Fibroblast of skin of left quadriceps (primary cell): ENCODE results near the gene ZNF770.
"Not testable (repeated sequence)": the region's sequence is repeated elsewhere in the genome, so short reads cannot be mapped to it uniquely, and the experiment has no call there.

Source experiments
- DNase-seq, 2 experiments: peaks; one replicate each; pipeline ENCODE4 v3.0.0-alpha.2; 2013; ENCODE audit warnings: low read depth in 2 of 2

Gene ZNF770

GRCh38 chr15:34976743-34977142 lies 11.3 kb downstream of the ZNF770 start:
- no peak for DNase-seq

- no peak for DNase-seq
Measured at GRCh38 chr15:34976073-34976472, 12.0 kb downstream of the ZNF770 start.

- DNase-seq = no peak
Measured at GRCh38 chr15:34973512-34973911, 14.6 kb downstream of the ZNF770 start.

- not testable (repeated sequence) for DNase-seq
Measured at GRCh38 chr15:34970098-34970643, 17.9 kb downstream of the ZNF770 start.

- peak; percentile 97 to 98 for DNase-seq
Measured at GRCh38 chr15:34969340-34970097, 18.6 kb downstream of the ZNF770 start, which contains the start of gene AQR. AQR (minus strand) TSS chr15:34969742; CDS start chr15:34969613, 129 bp downstream.

GRCh38 chr15:34964277-34964676 lies 23.8 kb downstream of the ZNF770 start:
- no peak for DNase-seq

- DNase-seq = no peak
Measured at GRCh38 chr15:34953851-34954250, 34.2 kb downstream of the ZNF770 start.

GRCh38 chr15:34952481-34952880 lies 35.6 kb downstream of the ZNF770 start:
- DNase-seq = no peak

GRCh38 chr15:34951993-34952392 lies 36.1 kb downstream of the ZNF770 start:
- no peak for DNase-seq

- DNase-seq = peak; percentile 65 to 66
Measured at GRCh38 chr15:34944936-34945335, 43.2 kb downstream of the ZNF770 start.

GRCh38 chr15:34943711-34944110 lies 44.4 kb downstream of the ZNF770 start:
- no peak for DNase-seq

GRCh38 chr15:34943264-34943663 lies 44.8 kb downstream of the ZNF770 start:
- DNase-seq = not testable (repeated sequence)

GRCh38 chr15:34942363-34942762 lies 45.7 kb downstream of the ZNF770 start:
- no peak for DNase-seq

- no peak for DNase-seq
Measured at GRCh38 chr15:34941831-34942230, 46.3 kb downstream of the ZNF770 start.

GRCh38 chr15:34941185-34941698 lies 46.8 kb downstream of the ZNF770 start:
- DNase-seq = no peak

GRCh38 chr15:34933432-34933975 lies 54.6 kb downstream of the ZNF770 start:
- DNase-seq = no peak

GRCh38 chr15:34928349-34928748 lies 59.7 kb downstream of the ZNF770 start:
- not testable (repeated sequence) for DNase-seq
